ENCODE measurements around the gene BMP6. TPM values are rescaled to one million over a fixed set of nuclear protein-coding genes. Genes with fewer than 3 reads are reported as not detected.

The BMP6 gene
- total and polyA plus RNA-seq, 2 of the 4 experiments (the other 2 are of a cell fraction), result 0.18 to 0.19 TPM

DNA sequence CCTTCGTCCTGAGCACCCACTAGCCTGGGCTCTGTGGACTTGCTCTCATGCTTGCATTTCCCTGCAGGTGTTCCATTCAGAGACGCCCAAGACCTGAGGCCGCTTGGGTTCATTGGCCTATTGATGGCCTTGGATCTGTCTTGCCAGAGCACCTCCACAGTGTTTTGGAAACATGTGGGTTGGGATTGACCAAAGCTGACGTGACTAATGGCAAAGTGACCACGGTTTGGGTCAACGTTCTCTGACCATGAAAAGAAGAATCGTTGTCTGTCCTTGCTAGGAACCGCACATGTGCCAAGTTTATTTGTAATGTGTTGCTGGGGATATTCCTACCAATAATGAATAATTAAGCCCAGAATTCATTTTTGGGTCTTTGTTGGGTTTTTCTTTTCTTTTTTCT lies 29.8 kb upstream of the BMP6 start:
- POLR2A ChIA-PET (ENCODE audit: unreplicated experiment), result no interaction called here
- Histone ChIP-seq H3K9ac (ENCODE audit: low read depth, low read length) (no peak overlapping the region), H3K23ac (ENCODE audit: low read depth, low read length) (no peak overlapping the region), H3K27ac (ENCODE audit: insufficient read depth, low read length) (no peak overlapping the region), H3K36me3 (ENCODE audit: control insufficient read depth, insufficient read depth, low read length) (no peaks in the 10 kb centered on the region), H3K18ac (ENCODE audit: low read depth, low read length) (no peak overlapping the region), H3K9me1 (ENCODE audit: insufficient read depth, low read length) (0 out of 2 replicates have a peak, but pooled peaks cover 2% of the 10 kb centered on the region), H3K4me2 (ENCODE audit: low read depth, low read length) (no peak overlapping the region), H3K79me1 (ENCODE audit: low read depth in 1 of 2, low read length in 2 of 2) (no peaks in the 10 kb centered on the region), H2BK5ac (ENCODE audit: low read depth, low read length, poor library complexity, severe bottlenecking) (no peak overlapping the region), H3K4me1 (ENCODE audit: control insufficient read depth, insufficient read depth, low read length) (peaks cover 3% of the 10 kb centered on the region; the same call in 1 of the 2 replicates), H3K56ac (ENCODE audit: extremely low read depth, insufficient read depth, low read length) (no peak overlapping the region), H4K91ac (ENCODE audit: insufficient read depth, low read depth, low read length) (peak overlapping the region; percentile 24), H2AK9ac (replicated peaks; ENCODE audit: low read depth, low read length, poor library complexity) (no peak overlapping the region), H3K9me3 (ENCODE audit: control insufficient read depth, insufficient read depth, low read length) (no peaks in the 10 kb centered on the region), H4K8ac (ENCODE audit: low read depth in 2 of 2, low read length in 2 of 2) (no peak overlapping the region), H2BK15ac (ENCODE audit: low read depth, low read length) (no peak overlapping the region), H3K14ac (replicated peaks; ENCODE audit: low read depth, low read length) (no peak overlapping the region), H2AFZ (replicated peaks; ENCODE audit: low read length, poor library complexity) (no peak overlapping the region), H3K4ac (ENCODE audit: low read depth, low read length) (no peak overlapping the region), H4K20me1 (ENCODE audit: insufficient read depth, low read length) (peaks cover 3% of the 10 kb centered on the region; the same call in 1 of the 2 replicates), H2BK20ac (ENCODE audit: low read depth, low read length) (no peak overlapping the region), H2BK120ac (ENCODE audit: low read depth, low read length) (0 out of 2 replicates have a peak overlapping the region, but pooled peaks have one; percentile 23), H3K4me3 (ENCODE audit: insufficient read depth, low read depth, low read length) (no peak overlapping the region), H2AK5ac (ENCODE audit: low read depth, low read length) (peak overlapping the region; percentile 35), H3K27me3 (ENCODE audit: control insufficient read depth, insufficient read depth, low read length) (no peaks in the 10 kb centered on the region), H4K5ac (ENCODE audit: low read depth, low read length) (no peak overlapping the region)
- DNase-seq, result no peak
- CTCF ChIA-PET, result no interaction called here
- BruUV-seq (replicated peaks), result no TSS peak
- no peak for TF ChIP-seq CEBPB (IDR thresholded peaks at IDR 0.05; ENCODE audit: low read depth, low read length)
- TF ChIP-seq RFX5 (IDR thresholded peaks at IDR 0.05; ENCODE audit: low read depth, low read length), result no peak
- no peak for TF ChIP-seq MAZ (IDR thresholded peaks at IDR 0.05; ENCODE audit: borderline replicate concordance, low read depth, low read length)
- no peak for TF ChIP-seq MXI1 (IDR thresholded peaks at IDR 0.05; ENCODE audit: borderline replicate concordance, low read depth, low read length)
- TF ChIP-seq RCOR1 (IDR thresholded peaks at IDR 0.05; ENCODE audit: insufficient replicate concordance, low read length), result no peak
- TF ChIP-seq, protein P1, sequence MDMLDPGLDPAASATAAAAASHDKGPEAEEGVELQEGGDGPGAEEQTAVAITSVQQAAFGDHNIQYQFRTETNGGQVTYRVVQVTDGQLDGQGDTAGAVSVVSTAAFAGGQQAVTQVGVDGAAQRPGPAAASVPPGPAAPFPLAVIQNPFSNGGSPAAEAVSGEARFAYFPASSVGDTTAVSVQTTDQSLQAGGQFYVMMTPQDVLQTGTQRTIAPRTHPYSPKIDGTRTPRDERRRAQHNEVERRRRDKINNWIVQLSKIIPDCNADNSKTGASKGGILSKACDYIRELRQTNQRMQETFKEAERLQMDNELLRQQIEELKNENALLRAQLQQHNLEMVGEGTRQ (IDR thresholded peaks at IDR 0.05; ENCODE audit: low read depth, low read length), result no peak
- TF ChIP-seq, protein P2, sequence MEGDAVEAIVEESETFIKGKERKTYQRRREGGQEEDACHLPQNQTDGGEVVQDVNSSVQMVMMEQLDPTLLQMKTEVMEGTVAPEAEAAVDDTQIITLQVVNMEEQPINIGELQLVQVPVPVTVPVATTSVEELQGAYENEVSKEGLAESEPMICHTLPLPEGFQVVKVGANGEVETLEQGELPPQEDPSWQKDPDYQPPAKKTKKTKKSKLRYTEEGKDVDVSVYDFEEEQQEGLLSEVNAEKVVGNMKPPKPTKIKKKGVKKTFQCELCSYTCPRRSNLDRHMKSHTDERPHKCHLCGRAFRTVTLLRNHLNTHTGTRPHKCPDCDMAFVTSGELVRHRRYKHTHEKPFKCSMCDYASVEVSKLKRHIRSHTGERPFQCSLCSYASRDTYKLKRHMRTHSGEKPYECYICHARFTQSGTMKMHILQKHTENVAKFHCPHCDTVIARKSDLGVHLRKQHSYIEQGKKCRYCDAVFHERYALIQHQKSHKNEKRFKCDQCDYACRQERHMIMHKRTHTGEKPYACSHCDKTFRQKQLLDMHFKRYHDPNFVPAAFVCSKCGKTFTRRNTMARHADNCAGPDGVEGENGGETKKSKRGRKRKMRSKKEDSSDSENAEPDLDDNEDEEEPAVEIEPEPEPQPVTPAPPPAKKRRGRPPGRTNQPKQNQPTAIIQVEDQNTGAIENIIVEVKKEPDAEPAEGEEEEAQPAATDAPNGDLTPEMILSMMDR (conservative IDR thresholded peaks at IDR 0.05; ENCODE audit: low read depth, low read length), result no peak
- no peak for TF ChIP-seq FOS (IDR thresholded peaks at IDR 0.05; ENCODE audit: low read depth, low read length)
- TF ChIP-seq, protein P3, sequence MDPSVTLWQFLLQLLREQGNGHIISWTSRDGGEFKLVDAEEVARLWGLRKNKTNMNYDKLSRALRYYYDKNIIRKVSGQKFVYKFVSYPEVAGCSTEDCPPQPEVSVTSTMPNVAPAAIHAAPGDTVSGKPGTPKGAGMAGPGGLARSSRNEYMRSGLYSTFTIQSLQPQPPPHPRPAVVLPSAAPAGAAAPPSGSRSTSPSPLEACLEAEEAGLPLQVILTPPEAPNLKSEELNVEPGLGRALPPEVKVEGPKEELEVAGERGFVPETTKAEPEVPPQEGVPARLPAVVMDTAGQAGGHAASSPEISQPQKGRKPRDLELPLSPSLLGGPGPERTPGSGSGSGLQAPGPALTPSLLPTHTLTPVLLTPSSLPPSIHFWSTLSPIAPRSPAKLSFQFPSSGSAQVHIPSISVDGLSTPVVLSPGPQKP (IDR thresholded peaks at IDR 0.05; ENCODE audit: borderline replicate concordance, low read depth, low read length), result no peak
- no peak for TF ChIP-seq SMC3 (IDR thresholded peaks at IDR 0.05; ENCODE audit: low read depth, low read length)
- no peak for TF ChIP-seq MAFK (IDR thresholded peaks at IDR 0.05; ENCODE audit: low read depth, low read length)
- TF ChIP-seq CHD1 (IDR thresholded peaks at IDR 0.05; ENCODE audit: low read depth, low read length), result no peak
- TF ChIP-seq POLR2A (IDR thresholded peaks at IDR 0.05; ENCODE audit: low read depth, low read length), result no peak
- TF ChIP-seq NFE2L2 (IDR thresholded peaks at IDR 0.05; ENCODE audit: low read depth, low read length), result no peak
- TF ChIP-seq BHLHE40 (IDR thresholded peaks at IDR 0.05; ENCODE audit: low read depth, low read length), result no peak
- no peak for TF ChIP-seq RAD21 (IDR thresholded peaks at IDR 0.05; ENCODE audit: low read length)
- dilution Hi-C loops (cut with HindIII; ENCODE audit: low sequenced_read_pairs, unreplicated experiment) (no loop called here), in situ Hi-C loops (cut with MboI; ENCODE audit: low sequenced_read_pairs) (no loop called here), intact Hi-C loops (cut with micrococcal nuclease) (no loop called here)
- whole genome bisulfite sequencing, 2 experiments (ENCODE audit: extremely low coverage in 2 of 2, insufficient read length in 1 of 2), result 86% methylated on average over 1 of the region's 8 CpGs; no CpG with 5 or more reads in 1 of the 2 experiments
- ATAC-seq (ENCODE audit: low read depth), result no peak
